HAP-1 (cell line): ENCODE results near the gene TMEM150B.

Experiments
- DNase-seq, 2 experiments: peaks; one replicate each; pipeline ENCODE4 v3.0.0-alpha.2; 2016 to 2020; ENCODE audit warnings: low spot score in 2 of 2
- H3K27me3 ChIP-seq: fragments of 250-450 bp; sonication (Bioruptor Pico); 2 replicates; pipeline ENCODE4 v1.5.1; 2020; ENCODE audit warnings: low read depth, mild to moderate bottlenecking, moderate library complexity
- H3K36me3 ChIP-seq: fragments of 250-450 bp; sonication (Bioruptor Pico); replicated peaks from 2 replicates; pipeline ENCODE4 v1.5.1; 2020; ENCODE audit warnings: mild to moderate bottlenecking
- H3K4me1 ChIP-seq: fragments of 250-450 bp; sonication (Bioruptor Pico); 2 replicates; pipeline ENCODE4 v1.5.1; 2020; ENCODE audit warnings: mild to moderate bottlenecking
- H3K4me3 ChIP-seq: fragments of 250-450 bp; sonication (Bioruptor Pico); 2 replicates; pipeline ENCODE4 v1.5.1; 2020; ENCODE audit warnings: mild to moderate bottlenecking, moderate library complexity
- H3K9me3 ChIP-seq: fragments of 250-450 bp; sonication (Bioruptor Pico); 2 replicates; pipeline ENCODE4 v1.5.1; 2020; ENCODE audit warnings: mild to moderate bottlenecking, moderate library complexity
- in situ Hi-C: fragments of 300-500 bp; cut with MboI; formaldehyde crosslinking; loops from 3 replicates; pipeline ENCODE4 v1.14.3; 2020; ENCODE audit warnings: low sequenced_read_pairs, inconsistent platforms, mixed read lengths

The TMEM150B gene

DNA sequence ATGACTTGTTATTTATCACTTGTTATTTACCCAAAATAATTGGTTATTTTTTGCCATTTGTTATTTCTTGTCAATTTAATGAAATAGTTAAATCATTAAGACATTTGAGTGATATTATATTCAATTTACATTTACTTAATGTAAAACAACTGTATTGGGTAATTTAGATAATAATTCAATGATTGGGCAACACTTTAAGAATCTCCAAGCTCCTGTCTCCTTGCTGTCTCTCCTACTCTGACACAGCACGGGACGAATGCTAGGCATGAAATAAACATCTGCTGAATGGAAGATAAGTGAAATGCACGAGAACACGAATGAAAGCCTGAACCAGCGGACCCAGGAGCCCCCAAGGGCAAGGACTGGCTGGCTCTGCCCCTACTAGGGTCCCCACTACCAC lies 60.6 kb downstream of the TMEM150B start:
- Histone ChIP-seq H3K36me3 (no peaks in the 10 kb centered on the region; the same call in 1 of the 2 replicates), H3K27me3 (no peaks in the 10 kb centered on the region), H3K4me1 (peaks cover 4% of the 10 kb centered on the region; the same call in 1 of the 2 replicates), H3K4me3 (no peak overlapping the region), H3K9me3 (no peaks in the 10 kb centered on the region)
- in situ Hi-C loops, result no loop called here
- no peak for DNase-seq
